Small intestine (tissue), 16 donors: ENCODE measurements around the gene SORT1. TPM values are rescaled to one million over a fixed set of nuclear protein-coding genes. Genes with fewer than 3 reads are reported as not detected.
"Not testable (repeated sequence)": the region's sequence is repeated elsewhere in the genome, so short reads cannot be mapped to it uniquely, and the experiment has no call there.

Experiments used
- DNase-seq, 2 donors: peaks; one replicate each; pipeline versions ENCODE4 v3.0.0 to v3.0.0-alpha.2; 2013
- FAIRE-seq: peaks from 2 replicates; lab custom pipeline; 2012; peaks lifted over from hg19 to GRCh38; lab: Jason Lieb, UNC
- H3K27ac ChIP-seq, 3 donors: one replicate each; pipeline ENCODE4 v1.5.1; 2013; ENCODE audit warnings: low read length in 2 of 3, mild to moderate bottlenecking in 2 of 3, control low read depth in 1 of 3, inconsistent platforms in 1 of 3, low read depth in 1 of 3, moderate library complexity in 1 of 3
- H3K27me3 ChIP-seq, 3 donors: one replicate each; pipeline ENCODE4 v1.6.1; 2013; ENCODE audit warnings: low read length in 3 of 3, inconsistent platforms in 1 of 3; ENCODE audit not compliant: control insufficient read depth in 3 of 3, insufficient read depth in 3 of 3
- H3K36me3 ChIP-seq, 3 donors: one replicate each; pipeline ENCODE4 v1.6.1; 2013; ENCODE audit warnings: low read length in 3 of 3, inconsistent platforms in 1 of 3, low read depth in 1 of 3, mild to moderate bottlenecking in 1 of 3, moderate library complexity in 1 of 3; ENCODE audit not compliant: control insufficient read depth in 3 of 3, insufficient read depth in 2 of 3
- H3K4me1 ChIP-seq, 3 donors: one replicate each; pipeline ENCODE4 v1.6.1; 2013; ENCODE audit warnings: low read length in 2 of 3, inconsistent platforms in 1 of 3, low read depth in 1 of 3, mild to moderate bottlenecking in 1 of 3, moderate library complexity in 1 of 3; ENCODE audit not compliant: control insufficient read depth in 3 of 3, insufficient read depth in 2 of 3
- H3K4me3 ChIP-seq, 3 donors: one replicate each; pipeline ENCODE4 v1.5.1; 2013; ENCODE audit warnings: low read length in 3 of 3, control low read depth in 1 of 3, inconsistent platforms in 1 of 3, low read depth in 1 of 3, mild to moderate bottlenecking in 1 of 3, moderate library complexity in 1 of 3
- H3K9me3 ChIP-seq, 2 donors: one replicate each; pipeline ENCODE4 v1.6.1; 2013; ENCODE audit warnings: low read depth in 1 of 2, low read length in 1 of 2; ENCODE audit not compliant: control insufficient read depth in 2 of 2, insufficient read depth in 1 of 2
- WGBS, 3 donors: extraction: QIAGEN DNeasy Blood & Tissue Kit; methylation state at CpG; one replicate each; pipeline ENCODE4 v1.1.7; 2013; 5-methylcytosine and 5-hydroxymethylcytosine counted together
- long read RNA-seq, 10 donors: transcript quantifications; one replicate each; lab custom pipeline, GENCODE V29; 2026
- polyA plus RNA-seq, 4 donors: library from polyadenylated mRNA; stranded (reverse) in 3 of 4; unstranded in 1 of 4; fragments of 200-250 nt in 3 of 4; fragments of 120-200 nt in 1 of 4; gene quantifications; one replicate each; pipeline versions ENCODE4 v1.2.1 to v1.2.3, GENCODE V29; 2013
- donor health status: healthy with polysubstance abuse.
- donor health status: control.
- donor health status: control.
- donor health status: Bipolar disorder and iron deficiency.
- donor health status: healthy.

SORT1 gene
- polyA plus RNA-seq: 10 to 100 TPM in 3 of 4 donors, 1 to 10 TPM in 1; 7.0 to 51.5 (median 23.6) TPM
- long read RNA-seq, donor 1: 0 reads
- long read RNA-seq, donor 2, full-length matches to known transcripts: 5 of 5 reads
- long read RNA-seq, donor 2, partial matches to known transcripts: 0 of 5 reads
- long read RNA-seq, donor 2, other reads (novel, unspliced or antisense): 0 of 5 reads
- long read RNA-seq, donor 3: 0 reads
- long read RNA-seq, donor 4: 0 reads
- long read RNA-seq, donor 5: 0 reads
- long read RNA-seq, donor 6, full-length matches to known transcripts: 3 of 3 reads
- long read RNA-seq, donor 6, partial matches to known transcripts: 0 of 3 reads
- long read RNA-seq, donor 6, other reads (novel, unspliced or antisense): 0 of 3 reads
- long read RNA-seq, donor 7: 0 reads
- long read RNA-seq, donor 8: 0 reads
- long read RNA-seq, donor 9: 0 reads
- long read RNA-seq, donor 10, full-length matches to known transcripts: 2 of 2 reads
- long read RNA-seq, donor 10, partial matches to known transcripts: 0 of 2 reads
- long read RNA-seq, donor 10, other reads (novel, unspliced or antisense): 0 of 2 reads

- 0 to 1% (median 1%) methylated on average over 49 to 98 of the region's 98 CpGs for WGBS, 3 donors
- Histone ChIP-seq H3K27me3 (no peaks in the 10 kb centered on the region), H3K9me3 (no peaks in the 10 kb centered on the region), H3K4me3 (peak within 1 kb of the TSS; percentile 70 to 92 (median 76)), H3K36me3 (peaks cover 0 to 7% (median 0%) of the 10 kb centered on the region in 3 donors), H3K4me1 (peaks cover 3 to 30% (median 3%) of the 10 kb centered on the region in 3 donors), H3K27ac (peak within 1 kb of the TSS; percentile 54 to 82 (median 55))
- FAIRE-seq (no peak), DNase-seq (peak; percentile 81 to 90)
Observed at GRCh38 chr1:109397581-109398342, at the start of gene SORT1. Gene SORT1, minus strand, starts transcription at chr1:109397918. Its CDS starts 26 bp downstream, at chr1:109397892.

GRCh38 chr1:109445949-109446695, 48.4 kb upstream of the SORT1 start:
- not testable (repeated sequence) for DNase-seq, H3K36me3 ChIP-seq, H3K9me3 ChIP-seq, H3K4me3 ChIP-seq, H3K27ac ChIP-seq, H3K4me1 ChIP-seq, FAIRE-seq
- 63 to 64% (median 64%) methylated on average over 10 to 11 of the region's 11 CpGs for WGBS, 3 donors
- H3K27me3 ChIP-seq: peaks cover 0 to 14% (median 4%) of the 10 kb centered on the region in 3 donors

- 79 to 91% (median 79%) methylated on average over 1 of the region's 1 CpG for WGBS, 3 donors
- Histone ChIP-seq H3K4me3 (no peak overlapping the region), H3K27me3 (peaks cover 0 to 14% (median 4%) of the 10 kb centered on the region in 3 donors)
Observed at GRCh38 chr1:109444346-109444745, 46.6 kb upstream of the SORT1 start.

DNA sequence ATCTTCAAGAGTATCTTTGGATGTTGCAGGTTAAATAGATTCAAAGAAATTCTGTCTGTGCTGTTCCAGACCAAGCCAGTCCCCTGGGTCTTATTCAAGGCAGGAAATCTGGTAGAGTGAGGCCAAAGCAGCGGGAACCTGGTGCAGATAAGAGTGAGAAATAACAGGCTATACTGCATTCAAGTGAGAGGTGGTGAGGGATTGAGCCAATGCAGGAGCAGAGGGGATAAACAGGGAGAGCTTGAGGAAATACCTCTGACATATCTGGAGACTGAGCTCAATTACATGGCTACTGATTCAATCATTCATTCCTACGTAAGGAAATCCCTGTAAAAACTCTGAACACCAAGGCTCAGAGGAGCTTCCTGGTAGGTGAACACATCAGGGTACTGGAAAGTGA, 45.8 kb upstream of the SORT1 start:
- no peak overlapping the region for H3K4me3 ChIP-seq
- peaks cover 0 to 14% (median 4%) of the 10 kb centered on the region in 3 donors for H3K27me3 ChIP-seq
- H3K4me1 ChIP-seq: no peaks in the 10 kb centered on the region
- FAIRE-seq: no peak
- WGBS, 3 donors: 69 to 71% (median 70%) methylated on average over 2 of the region's 2 CpGs
- DNase-seq: no peak
- H3K9me3 ChIP-seq: no peaks in the 10 kb centered on the region
- no peaks in the 10 kb centered on the region for H3K36me3 ChIP-seq
- no peak overlapping the region for H3K27ac ChIP-seq

More at GRCh38 chr1:109444346-109444745, 46.6 kb upstream of the SORT1 start:
- Histone ChIP-seq H3K9me3 (no peaks in the 10 kb centered on the region), H3K27ac (no peak overlapping the region), H3K4me1 (no peaks in the 10 kb centered on the region), H3K36me3 (no peaks in the 10 kb centered on the region)
- no peak for FAIRE-seq
- DNase-seq: no peak

DNA sequence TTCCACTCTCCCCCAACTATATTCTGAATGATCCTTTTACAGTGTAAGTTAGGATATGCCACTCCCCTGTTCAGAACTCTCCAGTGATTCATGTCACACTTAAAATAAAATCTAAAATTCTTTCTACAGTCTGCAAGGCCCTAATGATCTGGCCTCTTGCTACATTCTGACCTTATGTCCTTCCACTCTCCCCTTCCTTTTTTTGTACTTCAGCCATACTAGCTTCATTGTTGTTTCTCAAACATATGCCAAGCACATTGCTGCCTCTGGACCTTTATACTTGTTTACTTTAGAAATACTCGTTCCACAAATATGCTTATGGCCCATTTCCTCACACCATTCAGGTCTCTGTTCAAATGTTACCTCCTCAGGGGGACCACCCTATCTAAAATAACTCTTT, 43.4 kb upstream of the SORT1 start:
- no peak overlapping the region for H3K27ac ChIP-seq
- WGBS, 3 donors: 5 to 22% (median 16%) methylated on average over 1 of the region's 1 CpG
- peaks cover 0 to 15% (median 2%) of the 10 kb centered on the region in 3 donors for H3K27me3 ChIP-seq
- FAIRE-seq (no peak), DNase-seq (no peak)
- no peaks in the 10 kb centered on the region for H3K36me3 ChIP-seq
- no peaks in the 10 kb centered on the region for H3K4me1 ChIP-seq
- no peak overlapping the region for H3K4me3 ChIP-seq
- no peaks in the 10 kb centered on the region for H3K9me3 ChIP-seq

- no peaks in the 10 kb centered on the region for H3K36me3 ChIP-seq
- H3K27ac ChIP-seq: no peak overlapping the region
- no peaks in the 10 kb centered on the region for H3K4me1 ChIP-seq
- H3K9me3 ChIP-seq: peaks cover 0 to 7% of the 10 kb centered on the region in 2 donors
- H3K4me3 ChIP-seq: no peak overlapping the region
- FAIRE-seq (no peak), DNase-seq (no peak)
- 65 to 73% (median 68%) methylated on average over 3 of the region's 3 CpGs for WGBS, 3 donors
- H3K27me3 ChIP-seq: peaks cover 0 to 8% (median 0%) of the 10 kb centered on the region in 3 donors
Observed at GRCh38 chr1:109438798-109439297, 41.1 kb upstream of the SORT1 start.

DNA sequence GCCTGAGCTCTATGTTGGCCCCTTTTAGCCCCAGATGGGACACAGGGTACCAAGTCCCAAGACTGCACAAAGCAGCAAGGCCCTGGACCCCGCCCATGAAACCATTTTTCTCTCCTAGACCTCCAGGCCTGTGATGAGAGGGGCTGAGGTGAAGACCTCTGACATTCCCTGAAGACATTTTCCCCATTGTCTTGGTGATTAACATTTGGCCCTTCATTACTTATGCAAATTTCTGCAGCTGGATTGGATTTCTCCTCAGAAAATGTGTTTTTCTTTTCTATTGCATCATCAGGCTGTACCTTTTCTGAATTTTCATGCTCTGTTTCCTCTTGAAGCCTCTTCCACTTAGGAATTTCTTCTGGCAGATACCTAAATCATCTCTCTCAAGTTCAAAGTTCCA, 36.8 kb upstream of the SORT1 start:
- Histone ChIP-seq H3K9me3 (peaks cover 0 to 15% of the 10 kb centered on the region in 2 donors), H3K4me3 (no peak overlapping the region), H3K4me1 (no peaks in the 10 kb centered on the region), H3K36me3 (no peaks in the 10 kb centered on the region), H3K27ac (no peak overlapping the region), H3K27me3 (peaks cover 0 to 2% (median 0%) of the 10 kb centered on the region in 3 donors)
- FAIRE-seq: no peak
- 53 to 79% (median 78%) methylated on average over 1 of the region's 1 CpG for WGBS, 3 donors
- no peak for DNase-seq
